HUES64 (cell line): Measurements from ENCODE around the gene ANK2.

Source experiments
- H3K27ac ChIP-seq: 2 replicates; pipeline ENCODE4 v1.7.0; 2013; ENCODE audit warnings: low read depth, low read length, inconsistent platforms
- H3K27me3 ChIP-seq: 2 replicates; pipeline ENCODE4 v1.6.1; 2013; ENCODE audit warnings: mild to moderate bottlenecking, low read length; ENCODE audit not compliant: insufficient read depth
- H3K36me3 ChIP-seq: 2 replicates; pipeline ENCODE4 v1.6.1; 2013; ENCODE audit warnings: mild to moderate bottlenecking, low read length; ENCODE audit not compliant: insufficient read depth
- H3K4me1 ChIP-seq: 2 replicates; pipeline ENCODE4 v1.6.1; 2013; ENCODE audit warnings: mild to moderate bottlenecking, low read length, moderate library complexity; ENCODE audit not compliant: insufficient read depth
- H3K4me3 ChIP-seq: 2 replicates; pipeline ENCODE4 v1.5.1; 2013; ENCODE audit warnings: mild to moderate bottlenecking, low read length, moderate library complexity
- H3K9ac ChIP-seq: 2 replicates; pipeline ENCODE4 v1.6.1; 2013; ENCODE audit warnings: mild to moderate bottlenecking, low read depth, low read length
- H3K9me3 ChIP-seq: 2 replicates; pipeline ENCODE4 v1.6.1; 2013; ENCODE audit warnings: low read depth, low read length; ENCODE audit not compliant: insufficient read depth
- WGBS: fragments of 150-250, 120-280 bp; methylation state at CpG from one replicate; pipeline ENCODE4 v1.1.7; 2013; ENCODE audit warnings: missing lambda C conversion rate; 5-methylcytosine and 5-hydroxymethylcytosine counted together

The ANK2 gene

GRCh38 chr4:113375964-113376666 lies 326.7 kb downstream of the ANK2 start:
- WGBS = 100% methylated on average over 1 of the region's 1 CpG
- H3K36me3 ChIP-seq = peaks cover 64% of the 10 kb centered on the region

DNA sequence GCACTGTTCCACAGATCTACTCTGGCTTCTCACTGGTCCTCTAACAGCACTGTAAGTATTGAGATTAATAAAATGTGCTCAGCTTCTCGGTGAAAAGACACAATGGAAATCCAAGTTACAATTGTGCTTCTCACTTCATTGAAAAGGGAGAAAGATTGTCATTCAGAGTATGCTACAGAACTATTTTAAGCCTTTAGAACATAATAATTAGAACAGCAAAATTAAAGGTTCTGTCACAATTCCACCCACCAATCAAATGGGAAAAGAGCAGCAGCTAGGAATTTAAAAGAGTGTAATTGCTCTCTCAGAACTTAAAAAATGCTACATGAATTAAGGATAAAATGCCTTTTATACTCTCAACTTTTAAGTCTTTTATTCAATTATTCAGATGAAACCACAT lies 329.4 kb downstream of the ANK2 start:
- H3K36me3 ChIP-seq = peaks cover 59% of the 10 kb centered on the region
- no peaks in the 10 kb centered on the region for H3K9me3 ChIP-seq
- no peak overlapping the region for H3K4me3 ChIP-seq
- no peaks in the 10 kb centered on the region for H3K27me3 ChIP-seq
- no peaks in the 10 kb centered on the region for H3K4me1 ChIP-seq
- WGBS = 77% methylated on average over 1 of the region's 1 CpG
- H3K27ac ChIP-seq = no peak overlapping the region
- no peak overlapping the region for H3K9ac ChIP-seq

More at GRCh38 chr4:113375964-113376666, 326.7 kb downstream of the ANK2 start:
- Histone ChIP-seq H3K27me3 (no peaks in the 10 kb centered on the region), H3K4me3 (no peak overlapping the region), H3K4me1 (no peaks in the 10 kb centered on the region), H3K9ac (no peak overlapping the region), H3K9me3 (no peaks in the 10 kb centered on the region), H3K27ac (no peak overlapping the region)

- H3K27me3 ChIP-seq = no peaks in the 10 kb centered on the region
- H3K9me3 ChIP-seq = no peaks in the 10 kb centered on the region
- peaks cover 37% of the 10 kb centered on the region for H3K36me3 ChIP-seq
- no peak overlapping the region for H3K4me3 ChIP-seq
- no peak overlapping the region for H3K27ac ChIP-seq
- 97% methylated on average over 1 of the region's 1 CpG for WGBS
- H3K9ac ChIP-seq = no peak overlapping the region
- H3K4me1 ChIP-seq = no peaks in the 10 kb centered on the region
Observed at GRCh38 chr4:113382704-113383103, 333.3 kb downstream of the ANK2 start.

GRCh38 chr4:113383111-113383785 lies 333.8 kb downstream of the ANK2 start:
- Histone ChIP-seq H3K4me3 (no peak overlapping the region), H3K9me3 (no peaks in the 10 kb centered on the region), H3K36me3 (peaks cover 36% of the 10 kb centered on the region), H3K27ac (no peak overlapping the region), H3K27me3 (no peaks in the 10 kb centered on the region), H3K9ac (no peak overlapping the region), H3K4me1 (no peaks in the 10 kb centered on the region)
- 97% methylated on average over 5 of the region's 5 CpGs for WGBS

GRCh38 chr4:113384600-113384999 lies 335.1 kb downstream of the ANK2 start:
- H3K9ac ChIP-seq = no peak overlapping the region
- no peaks in the 10 kb centered on the region for H3K4me1 ChIP-seq
- peaks cover 23% of the 10 kb centered on the region for H3K36me3 ChIP-seq
- H3K4me3 ChIP-seq = no peak overlapping the region
- no peak overlapping the region for H3K27ac ChIP-seq
- 95% methylated on average over 5 of the region's 5 CpGs for WGBS
- peaks cover 6% of the 10 kb centered on the region for H3K9me3 ChIP-seq
- no peaks in the 10 kb centered on the region for H3K27me3 ChIP-seq

DNA sequence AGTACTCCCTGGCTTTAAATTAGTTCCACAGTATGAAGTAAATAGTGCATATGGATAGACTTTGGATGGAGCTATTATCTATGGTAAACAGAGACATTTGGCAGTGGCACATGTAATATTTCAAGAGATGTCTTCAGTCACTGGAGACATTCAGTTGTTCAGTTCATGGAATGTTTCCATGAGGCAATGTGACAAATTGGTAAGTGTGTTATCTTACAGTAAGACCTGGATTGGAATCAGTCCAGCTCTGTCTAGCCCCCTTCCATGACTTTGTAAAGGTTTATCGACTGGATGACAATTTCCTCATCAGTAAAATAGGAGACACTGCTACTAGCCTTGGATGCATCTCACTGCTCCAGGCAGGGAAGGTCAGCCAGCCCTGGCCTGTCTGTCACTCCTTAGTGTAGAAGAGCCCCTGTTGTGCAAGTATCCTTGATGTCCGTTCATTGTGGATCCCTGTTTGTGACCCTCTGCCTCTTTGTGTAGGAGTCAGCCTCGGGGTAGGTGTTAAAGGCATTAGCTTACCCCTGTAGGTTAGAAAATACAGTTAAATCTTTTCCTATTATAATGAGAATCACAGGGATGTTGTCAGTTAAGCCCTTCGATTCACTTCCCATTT lies 335.9 kb downstream of the ANK2 start:
- no peak overlapping the region for H3K4me3 ChIP-seq
- no peaks in the 10 kb centered on the region for H3K27me3 ChIP-seq
- WGBS = 78% methylated on average over 4 of the region's 4 CpGs
- H3K4me1 ChIP-seq = no peaks in the 10 kb centered on the region
- no peak overlapping the region for H3K27ac ChIP-seq
- H3K36me3 ChIP-seq = peaks cover 23% of the 10 kb centered on the region
- H3K9ac ChIP-seq = no peak overlapping the region
- peaks cover 8% of the 10 kb centered on the region for H3K9me3 ChIP-seq

DNA sequence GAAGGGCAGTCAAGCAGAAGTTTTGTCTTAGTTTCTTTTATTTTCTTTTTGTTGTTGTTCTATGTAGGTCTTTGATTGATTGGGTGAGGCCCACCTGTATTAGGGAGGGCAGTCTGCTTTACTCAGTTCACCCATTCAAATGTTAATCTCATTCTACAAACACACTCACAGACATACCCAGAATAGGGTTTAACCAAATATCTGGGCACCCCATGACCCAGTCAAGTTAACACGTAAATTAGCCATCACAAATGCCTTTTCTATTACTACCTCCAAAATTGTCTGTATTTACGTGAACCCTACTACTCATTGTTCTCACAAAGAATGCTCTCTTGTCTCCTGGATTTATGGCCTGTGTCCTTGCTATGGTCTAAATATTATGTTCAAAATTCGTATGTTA lies 339.7 kb downstream of the ANK2 start:
- 96% methylated on average over 3 of the region's 3 CpGs for WGBS
- H3K4me1 ChIP-seq = peaks cover 5% of the 10 kb centered on the region; the same call in 1 of the 2 replicates
- 0 out of 2 replicates have a peak, but pooled peaks cover 3% of the 10 kb centered on the region for H3K36me3 ChIP-seq
- H3K9me3 ChIP-seq = peaks cover 8% of the 10 kb centered on the region
- no peaks in the 10 kb centered on the region for H3K27me3 ChIP-seq
- no peak overlapping the region for H3K9ac ChIP-seq
- H3K4me3 ChIP-seq = no peak overlapping the region
- H3K27ac ChIP-seq = no peak overlapping the region

DNA sequence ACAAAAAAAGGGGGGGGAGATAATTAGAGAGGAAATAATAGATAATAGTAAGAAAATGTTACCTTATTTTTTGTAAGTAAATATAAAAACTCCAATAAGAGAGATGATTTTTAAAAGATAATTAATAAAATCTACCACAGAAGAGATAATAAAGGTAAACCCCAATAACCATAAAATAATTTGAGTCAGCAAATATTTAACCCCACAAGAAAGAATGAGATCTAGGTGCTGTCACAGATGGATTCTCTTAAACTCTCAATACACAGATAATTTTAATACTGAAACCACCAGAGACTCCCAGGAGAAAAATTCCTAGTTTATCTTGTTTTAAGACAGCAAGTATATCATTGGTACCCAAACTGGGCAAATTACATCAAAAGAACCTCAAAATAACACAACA lies 341.4 kb downstream of the ANK2 start:
- Histone ChIP-seq H3K9ac (no peak overlapping the region), H3K4me3 (no peak overlapping the region), H3K9me3 (peaks cover 8% of the 10 kb centered on the region), H3K4me1 (peaks cover 5% of the 10 kb centered on the region; the same call in 1 of the 2 replicates), H3K36me3 (no peaks in the 10 kb centered on the region), H3K27ac (no peak overlapping the region), H3K27me3 (no peaks in the 10 kb centered on the region)

DNA sequence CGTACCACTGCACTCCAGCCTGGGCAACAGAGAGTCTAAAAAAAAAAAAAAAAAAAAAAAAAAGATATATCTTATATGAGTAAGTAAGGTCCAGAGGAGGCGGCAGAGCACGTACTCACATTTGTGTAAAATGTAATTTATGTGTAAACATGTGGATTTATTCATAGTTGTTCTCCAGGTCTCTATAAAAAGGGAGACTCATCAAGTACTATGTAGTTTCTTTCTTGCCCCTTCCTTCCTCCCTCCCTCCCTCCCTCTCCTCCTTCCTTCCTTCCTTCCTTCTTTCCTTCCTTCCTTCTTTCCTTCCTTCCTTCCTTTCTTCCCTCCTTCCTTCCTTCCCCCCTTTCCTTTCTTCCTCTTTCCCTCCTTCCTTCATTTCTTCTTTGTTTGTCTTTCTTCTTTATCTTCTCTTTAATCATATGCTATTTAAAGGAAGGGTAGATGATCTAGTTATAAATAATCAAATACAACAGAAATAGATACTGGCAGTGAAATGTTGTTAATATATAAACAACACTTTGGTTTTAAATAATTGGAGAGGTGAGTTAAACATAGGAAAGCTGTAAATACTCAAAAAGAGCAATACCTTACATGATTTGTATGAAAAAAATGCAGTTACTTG lies 344.8 kb downstream of the ANK2 start:
- Histone ChIP-seq H3K27ac (no peak overlapping the region), H3K27me3 (no peaks in the 10 kb centered on the region), H3K9ac (no peak overlapping the region), H3K36me3 (no peaks in the 10 kb centered on the region), H3K9me3 (peaks cover 6% of the 10 kb centered on the region), H3K4me3 (no peak overlapping the region), H3K4me1 (peaks cover 5% of the 10 kb centered on the region)
- 90% methylated on average over 3 of the region's 3 CpGs for WGBS

GRCh38 chr4:113394730-113395530 lies 345.5 kb downstream of the ANK2 start:
- Histone ChIP-seq H3K4me1 (peaks cover 5% of the 10 kb centered on the region), H3K9ac (no peak overlapping the region), H3K4me3 (no peak overlapping the region), H3K27me3 (no peaks in the 10 kb centered on the region), H3K9me3 (no peaks in the 10 kb centered on the region), H3K27ac (no peak overlapping the region), H3K36me3 (no peaks in the 10 kb centered on the region)
- WGBS = 67% methylated on average over 11 of the region's 11 CpGs
